T-cell (primary cell): ENCODE data around the gene E4F1. TPM values are rescaled to one million over a fixed set of nuclear protein-coding genes. Genes with fewer than 3 reads are reported as not detected.
A peak's percentile ranks its signal among the peaks of the same experiment; 100 is the strongest.
"Not testable (repeated sequence)": the region's sequence is repeated elsewhere in the genome, so short reads cannot be mapped to it uniquely, and the experiment has no call there.

Experiments
- ATAC-seq, 4 experiments: fragments of 200-7000 bp in 3 of 4; fragments of 150-1000 bp in 1 of 4; cut with Tn5 transposase; replicated peaks in 1 of 4; 1 replicate in 3 of 4; 2 replicates in 1 of 4; pipeline ENCODE4 v1.10.0; 2021; ENCODE audit warnings: moderate library complexity in 3 of 4, mild to moderate bottlenecking in 2 of 4, moderate number of reproducible peaks in 1 of 4
- CTCF ChIA-PET, 2 donors: fragments of 300-600 bp; sonication (Branson Sonifier 250); formaldehyde crosslinking; loops; one replicate each; lab custom pipeline; 2022; ENCODE audit warnings: antibody characterized with exemption in 2 of 2; lab: Charles Lee
- POLR2A ChIA-PET, 2 donors: fragments of 300-600 bp; sonication (Branson Sonifier 250); formaldehyde crosslinking; loops; one replicate each; lab custom pipeline; 2022; ENCODE audit warnings: antibody characterized with exemption in 2 of 2; lab: Charles Lee
- DNase-seq, 35 experiments: peaks; one replicate each; pipeline versions ENCODE4 v3.0.0 to v3.0.0-alpha.2; 2013 to 2023
- H3K27ac ChIP-seq: one replicate; pipeline ENCODE4 v1.5.1; 2013; ENCODE audit warnings: low read length
- H3K27me3 ChIP-seq, 2 experiments: replicated peaks in 1 of 2; 1 replicate in 1 of 2; 2 replicates in 1 of 2; pipeline versions ENCODE4 v1.6.1 to v1.7.0; 2013; ENCODE audit warnings: low read length in 1 of 2, mixed read lengths in 1 of 2; ENCODE audit not compliant: control insufficient read depth in 2 of 2, insufficient read depth in 2 of 2; ENCODE audit errors: extremely low read depth in 1 of 2
- H3K36me3 ChIP-seq, 2 donors: 1 replicate in 1 of 2; 2 replicates in 1 of 2; pipeline versions ENCODE4 v1.6.1 to v1.7.0; 2013; ENCODE audit warnings: low read length in 1 of 2; ENCODE audit not compliant: control insufficient read depth in 2 of 2, insufficient read depth in 1 of 2; ENCODE audit errors: extremely low read depth in 1 of 2
- H3K4me1 ChIP-seq, 2 experiments: 1 replicate in 1 of 2; 2 replicates in 1 of 2; pipeline versions ENCODE4 v1.6.1 to v1.7.0; 2013; ENCODE audit warnings: low read length in 2 of 2, mixed read lengths in 1 of 2; ENCODE audit not compliant: insufficient read depth in 2 of 2, control insufficient read depth in 1 of 2; ENCODE audit errors: extremely low read depth in 1 of 2
- H3K4me3 ChIP-seq, 2 donors: 1 replicate in 1 of 2; 2 replicates in 1 of 2; pipeline versions ENCODE4 v1.5.1 to v1.7.0; 2013; ENCODE audit warnings: mild to moderate bottlenecking in 2 of 2, low read length in 1 of 2, moderate library complexity in 1 of 2; ENCODE audit not compliant: control insufficient read depth in 1 of 2; ENCODE audit errors: extremely low read depth in 1 of 2
- H3K9me3 ChIP-seq: 2 replicates; pipeline ENCODE4 v1.7.0; 2013
- H3K27ac Mint-ChIP-seq, 2 donors: one replicate each; pipeline ENCODE4 v1.8.0; 2020 to 2021; ENCODE audit warnings: mild to moderate bottlenecking in 2 of 2, mixed read lengths in 2 of 2
- H3K27me3 Mint-ChIP-seq, 2 donors: one replicate each; pipeline ENCODE4 v1.8.0; 2021 to 2022; ENCODE audit warnings: mixed read lengths in 2 of 2
- H3K36me3 Mint-ChIP-seq: one replicate; pipeline ENCODE4 v1.8.0; 2021; ENCODE audit warnings: mixed read lengths
- H3K4me1 Mint-ChIP-seq, 3 donors: one replicate each; pipeline ENCODE4 v1.8.0; 2020 to 2022; ENCODE audit warnings: mixed read lengths in 3 of 3, mild to moderate bottlenecking in 1 of 3
- H3K4me3 Mint-ChIP-seq, 3 donors: one replicate each; pipeline ENCODE4 v1.8.0; 2020 to 2022; ENCODE audit warnings: mild to moderate bottlenecking in 3 of 3, mixed read lengths in 3 of 3, moderate library complexity in 3 of 3
- H3K9me3 Mint-ChIP-seq, 3 donors: one replicate each; pipeline ENCODE4 v1.8.0; 2020 to 2022; ENCODE audit warnings: mixed read lengths in 3 of 3
- WGBS: methylation state at CpG from one replicate; pipeline ENCODE4 v1.1.5; 2013; ENCODE audit warnings: missing lambda C conversion rate; ENCODE audit not compliant: insufficient coverage; 5-methylcytosine and 5-hydroxymethylcytosine counted together
- total RNA-seq, 35 experiments: library from RNA in 6 of 35; stranded (reverse) in 6 of 35; fragments of 120-200 nt in 1 of 35; gene quantifications; one replicate each; pipeline versions ENCODE4 v1.2.1 to v1.2.4 and lab custom pipeline; 2013 to 2026

The E4F1 gene
- total RNA-seq, 5 donors from 2014 or later (not counting 1 experiment from before 2014, with no cell fraction given): 32.8 to 52.0 (median 47.0) TPM

GRCh38 chr16:2251296-2252111, 28.1 kb downstream of the E4F1 start, which contains the start of gene ECI1:
Gene ECI1 (minus strand): TSS chr16:2251587. CDS start chr16:2251566, 21 bp downstream.
- no peaks in the 10 kb centered on the region for H3K9me3 ChIP-seq
- H3K27ac Mint-ChIP-seq: peak within 1 kb of the TSS; percentile 89 to 91
- POLR2A ChIA-PET: interaction anchor here (0.6 to 0.8 kb wide), 2 partner anchors 9 to 12 kb away, joined by 3 read pairs; no protein-coding TSS in a partner anchor
- H3K27ac ChIP-seq: peak within 1 kb of the TSS; percentile 70
- ATAC-seq (peak; percentile 73 to 82 (median 76)), DNase-seq (peak; percentile 31 to 84 (median 53))
- peaks cover 5 to 7% (median 6%) of the 10 kb centered on the region in 3 donors for H3K4me1 Mint-ChIP-seq
- H3K4me3 Mint-ChIP-seq: peak within 1 kb of the TSS; percentile 81 to 85 (median 84)
- peaks cover 23% of the 10 kb centered on the region for H3K36me3 Mint-ChIP-seq
- 4% methylated on average over 81 of the region's 88 CpGs for WGBS
- H3K27me3 Mint-ChIP-seq: no peaks in the 10 kb centered on the region
- CTCF ChIA-PET: interaction anchor here (0.5 to 1.2 kb wide), 6 partner anchors 11 to 176 kb away, joined by 3 to 6 read pairs (median 3); no protein-coding TSS in a partner anchor
- H3K4me1 ChIP-seq: peaks cover 3 to 21% of the 10 kb centered on the region in 2 experiments
- no peaks in the 10 kb centered on the region for H3K9me3 Mint-ChIP-seq
- H3K4me3 ChIP-seq: peak within 1 kb of the TSS; percentile 63 to 64
- H3K27me3 ChIP-seq: no peaks in the 10 kb centered on the region
- H3K36me3 ChIP-seq: peaks cover under 1 to 29% of the 10 kb centered on the region in 2 donors

DNA sequence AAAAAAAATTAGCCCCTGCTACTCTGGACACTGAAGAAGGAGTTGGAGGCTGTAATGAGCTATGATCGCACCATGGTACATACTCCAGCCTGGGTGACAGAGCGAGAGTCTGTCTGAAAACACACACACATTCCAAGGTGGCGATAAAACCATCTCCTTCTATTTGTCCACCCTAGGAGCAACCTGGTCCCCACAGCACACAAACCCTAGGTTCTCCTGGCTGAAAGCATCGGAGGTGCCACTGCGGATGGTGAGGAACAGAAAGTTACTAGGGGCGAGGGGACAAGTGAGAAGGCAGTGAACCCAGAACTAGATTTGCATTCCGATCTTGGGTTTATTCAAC, 29.4 kb downstream of the E4F1 start:
- Mint-ChIP-seq H3K27me3 (no peaks in the 10 kb centered on the region), H3K4me3 (peak overlapping the region in 2 of 3 donors; percentile 21 to 84), H3K4me1 (peaks cover 5 to 7% (median 6%) of the 10 kb centered on the region in 3 donors), H3K9me3 (no peaks in the 10 kb centered on the region), H3K27ac (peak overlapping the region in 1 of 2 donors; percentile 67), H3K36me3 (peaks cover 33% of the 10 kb centered on the region)
- no peaks in the 10 kb centered on the region for H3K27me3 ChIP-seq
- WGBS: 100% methylated on average over 1 of the region's 7 CpGs
- H3K4me3 ChIP-seq: no peak overlapping the region
- H3K27ac ChIP-seq: no peak overlapping the region
- ChIA-PET CTCF (no interaction called here), POLR2A (interaction anchor here in 1 of 2 donors (0.5 kb wide), 1 partner anchor 500 kb away, joined by 3 read pairs; the partner anchor contains the start of gene SRRM2)
- no peak for ATAC-seq
- H3K36me3 ChIP-seq: peaks cover 7 to 40% of the 10 kb centered on the region in 2 donors
- no peak for DNase-seq
- peaks cover 3 to 21% of the 10 kb centered on the region in 2 experiments for H3K4me1 ChIP-seq
- no peaks in the 10 kb centered on the region for H3K9me3 ChIP-seq

- Histone ChIP-seq H3K36me3 (peaks cover 7 to 45% of the 10 kb centered on the region in 2 donors), H3K27ac (no peak overlapping the region), H3K4me3 (no peak overlapping the region), H3K9me3 (no peaks in the 10 kb centered on the region), H3K27me3 (no peaks in the 10 kb centered on the region), H3K4me1 (peaks cover 3 to 21% of the 10 kb centered on the region in 2 experiments)
- Mint-ChIP-seq H3K27me3 (no peaks in the 10 kb centered on the region), H3K36me3 (peaks cover 34% of the 10 kb centered on the region), H3K9me3 (no peaks in the 10 kb centered on the region), H3K27ac (peak overlapping the region in 1 of 2 donors; percentile 67), H3K4me3 (no peak overlapping the region), H3K4me1 (peaks cover 5 to 7% (median 6%) of the 10 kb centered on the region in 3 donors)
- DNase-seq (no peak), ATAC-seq (no peak)
- 96% methylated on average over 4 of the region's 11 CpGs for WGBS
- ChIA-PET CTCF (no interaction called here), POLR2A (no interaction called here)
Observed at GRCh38 chr16:2253293-2253692, 29.9 kb downstream of the E4F1 start.

- no peaks in the 10 kb centered on the region for H3K9me3 Mint-ChIP-seq
- H3K4me3 Mint-ChIP-seq: no peak overlapping the region
- H3K4me1 Mint-ChIP-seq: peaks cover 0 to 2% (median 1%) of the 10 kb centered on the region in 3 donors
- POLR2A ChIA-PET: no interaction called here
- Histone ChIP-seq H3K4me3 (no peak overlapping the region), H3K4me1 (peaks cover 0 to 5% of the 10 kb centered on the region in 2 experiments), H3K27me3 (no peaks in the 10 kb centered on the region), H3K36me3 (peaks cover 10 to 66% of the 10 kb centered on the region in 2 donors), H3K9me3 (no peaks in the 10 kb centered on the region), H3K27ac (no peak overlapping the region)
- DNase-seq: no peak
- ATAC-seq: no peak
- no peaks in the 10 kb centered on the region for H3K27me3 Mint-ChIP-seq
- WGBS: 99% methylated on average over 6 of the region's 12 CpGs
- peaks cover 43% of the 10 kb centered on the region for H3K36me3 Mint-ChIP-seq
- H3K27ac Mint-ChIP-seq: peak overlapping the region in 1 of 2 donors; percentile 21
- CTCF ChIA-PET: no interaction called here
Observed at GRCh38 chr16:2256531-2257140, 33.2 kb downstream of the E4F1 start.

GRCh38 chr16:2257726-2258125, 34.3 kb downstream of the E4F1 start:
- no peak overlapping the region for H3K4me3 ChIP-seq
- no peaks in the 10 kb centered on the region for H3K4me1 ChIP-seq
- DNase-seq (no peak), ATAC-seq (no peak)
- H3K9me3 ChIP-seq: no peaks in the 10 kb centered on the region
- H3K9me3 Mint-ChIP-seq: no peaks in the 10 kb centered on the region
- ChIA-PET CTCF (interaction anchor here in 1 of 2 donors (0.5 to 0.8 kb wide), 2 partner anchors 63 to 422 kb away, joined by 3 read pairs; no protein-coding TSS in a partner anchor), POLR2A (no interaction called here)
- H3K27me3 ChIP-seq: no peaks in the 10 kb centered on the region
- no peaks in the 10 kb centered on the region for H3K4me1 Mint-ChIP-seq
- H3K36me3 ChIP-seq: peaks cover 10 to 77% of the 10 kb centered on the region in 2 donors
- no peak overlapping the region for H3K4me3 Mint-ChIP-seq
- WGBS: 93% methylated on average over 4 of the region's 6 CpGs
- H3K27ac Mint-ChIP-seq: no peak overlapping the region
- H3K36me3 Mint-ChIP-seq: peaks cover 50% of the 10 kb centered on the region
- no peaks in the 10 kb centered on the region for H3K27me3 Mint-ChIP-seq
- H3K27ac ChIP-seq: no peak overlapping the region

GRCh38 chr16:2258530-2258929, 35.1 kb downstream of the E4F1 start:
- H3K9me3 ChIP-seq, H3K27me3 Mint-ChIP-seq, H3K4me1 ChIP-seq, DNase-seq, H3K27ac Mint-ChIP-seq, H3K4me3 ChIP-seq, ATAC-seq, H3K27me3 ChIP-seq, H3K4me1 Mint-ChIP-seq, H3K9me3 Mint-ChIP-seq, H3K27ac ChIP-seq, H3K4me3 Mint-ChIP-seq: not testable (repeated sequence)
- ChIA-PET CTCF (interaction anchor here in 1 of 2 donors (0.8 kb wide), 1 partner anchor 64 kb away, joined by 3 read pairs; no protein-coding TSS in a partner anchor), POLR2A (interaction anchor here (0.6 to 0.7 kb wide), 2 partner anchors 103 to 409 kb away, joined by 3 read pairs; partner anchors contain the start of gene TRAF7 (in 1 of the 2))
- H3K36me3 Mint-ChIP-seq: peaks cover 46% of the 10 kb centered on the region
- 100% methylated on average over 2 of the region's 7 CpGs for WGBS
- peaks cover 10 to 83% of the 10 kb centered on the region in 2 donors for H3K36me3 ChIP-seq
